Thoracic aorta (tissue), 2 donors: ENCODE results near the gene IRX5. TPM values are rescaled to one million over a fixed set of nuclear protein-coding genes. Genes with fewer than 3 reads are reported as not detected.

Source experiments
- ATAC-seq: fragments of 150-250 bp; one replicate; pipeline ENCODE4 v1.8.0; 2017; ENCODE audit warnings: low read depth; ENCODE audit not compliant: insufficient number of reproducible peaks, low FRiP score
- DNase-seq: peaks from one replicate; pipeline ENCODE4 v3.0.0-alpha.2; 2020; ENCODE audit warnings: low spot score
- H3K27ac ChIP-seq, 2 donors: fragments of 200-600 bp; sonication (generic); 1 replicate in 1 of 2; 2 replicates in 1 of 2; pipeline ENCODE4 v1.5.1; 2016; ENCODE audit warnings: mild to moderate bottlenecking in 2 of 2, moderate library complexity in 2 of 2
- H3K27me3 ChIP-seq: fragments of 200-600 bp; sonication (generic); replicated peaks from 2 replicates; pipeline ENCODE4 v1.6.0; 2016; ENCODE audit warnings: mild to moderate bottlenecking; ENCODE audit not compliant: insufficient read depth
- H3K36me3 ChIP-seq: fragments of 200-600 bp; sonication (generic); one replicate; pipeline ENCODE4 v1.5.1; 2016
- H3K4me1 ChIP-seq, 2 donors: fragments of 200-600 bp; sonication (generic); 1 replicate in 1 of 2; 2 replicates in 1 of 2; pipeline versions ENCODE4 v1.5.1 to v1.6.0; 2016; ENCODE audit warnings: low read depth in 2 of 2, mild to moderate bottlenecking in 1 of 2; ENCODE audit not compliant: control insufficient read depth in 1 of 2
- H3K4me3 ChIP-seq: fragments of 200-600 bp; sonication (generic); 2 replicates; pipeline ENCODE4 v1.5.1; 2016; ENCODE audit warnings: mild to moderate bottlenecking
- H3K9me3 ChIP-seq: fragments of 200-600 bp; sonication (generic); 2 replicates; pipeline ENCODE4 v1.5.1; 2016
- total RNA-seq, 2 donors: library from RNA; depleted of rRNA; stranded (reverse); fragments of >200 nt; gene quantifications; one replicate each; pipeline versions ENCODE4 v1.1.0 to v1.2.3, GENCODE V29; 2016
- TF ChIP-seq, protein P1 (sequence below): fragments of 200-600 bp; sonication (generic); IDR thresholded peaks from one replicate; pipeline ENCODE4 v1.5.1; 2019; ENCODE audit warnings: antibody characterized with exemption

Gene IRX5
- total RNA-seq, 2 donors from 2014 or later = 2.3 to 2.7 TPM

GRCh38 chr16:54911079-54911478, 19.6 kb upstream of the IRX5 start:
- H3K27me3 ChIP-seq = no peaks in the 10 kb centered on the region
- no peaks in the 10 kb centered on the region for H3K4me1 ChIP-seq
- H3K4me3 ChIP-seq = no peak overlapping the region
- no peaks in the 10 kb centered on the region for H3K36me3 ChIP-seq
- H3K27ac ChIP-seq = no peak overlapping the region
- no peak for ATAC-seq
- DNase-seq = no peak
- H3K9me3 ChIP-seq = no peaks in the 10 kb centered on the region
- TF ChIP-seq, protein P1, sequence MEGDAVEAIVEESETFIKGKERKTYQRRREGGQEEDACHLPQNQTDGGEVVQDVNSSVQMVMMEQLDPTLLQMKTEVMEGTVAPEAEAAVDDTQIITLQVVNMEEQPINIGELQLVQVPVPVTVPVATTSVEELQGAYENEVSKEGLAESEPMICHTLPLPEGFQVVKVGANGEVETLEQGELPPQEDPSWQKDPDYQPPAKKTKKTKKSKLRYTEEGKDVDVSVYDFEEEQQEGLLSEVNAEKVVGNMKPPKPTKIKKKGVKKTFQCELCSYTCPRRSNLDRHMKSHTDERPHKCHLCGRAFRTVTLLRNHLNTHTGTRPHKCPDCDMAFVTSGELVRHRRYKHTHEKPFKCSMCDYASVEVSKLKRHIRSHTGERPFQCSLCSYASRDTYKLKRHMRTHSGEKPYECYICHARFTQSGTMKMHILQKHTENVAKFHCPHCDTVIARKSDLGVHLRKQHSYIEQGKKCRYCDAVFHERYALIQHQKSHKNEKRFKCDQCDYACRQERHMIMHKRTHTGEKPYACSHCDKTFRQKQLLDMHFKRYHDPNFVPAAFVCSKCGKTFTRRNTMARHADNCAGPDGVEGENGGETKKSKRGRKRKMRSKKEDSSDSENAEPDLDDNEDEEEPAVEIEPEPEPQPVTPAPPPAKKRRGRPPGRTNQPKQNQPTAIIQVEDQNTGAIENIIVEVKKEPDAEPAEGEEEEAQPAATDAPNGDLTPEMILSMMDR = no peak

- no peaks in the 10 kb centered on the region for H3K27me3 ChIP-seq
- TF ChIP-seq, protein P1 = no peak
- DNase-seq = no peak
- H3K36me3 ChIP-seq = no peaks in the 10 kb centered on the region
- no peaks in the 10 kb centered on the region for H3K4me1 ChIP-seq
- H3K27ac ChIP-seq = no peak overlapping the region
- no peaks in the 10 kb centered on the region for H3K9me3 ChIP-seq
- H3K4me3 ChIP-seq = no peak overlapping the region
- no peak for ATAC-seq
These were observed 17.9 kb upstream of the IRX5 start for GRCh38 chr16:54912720-54913119.

DNA sequence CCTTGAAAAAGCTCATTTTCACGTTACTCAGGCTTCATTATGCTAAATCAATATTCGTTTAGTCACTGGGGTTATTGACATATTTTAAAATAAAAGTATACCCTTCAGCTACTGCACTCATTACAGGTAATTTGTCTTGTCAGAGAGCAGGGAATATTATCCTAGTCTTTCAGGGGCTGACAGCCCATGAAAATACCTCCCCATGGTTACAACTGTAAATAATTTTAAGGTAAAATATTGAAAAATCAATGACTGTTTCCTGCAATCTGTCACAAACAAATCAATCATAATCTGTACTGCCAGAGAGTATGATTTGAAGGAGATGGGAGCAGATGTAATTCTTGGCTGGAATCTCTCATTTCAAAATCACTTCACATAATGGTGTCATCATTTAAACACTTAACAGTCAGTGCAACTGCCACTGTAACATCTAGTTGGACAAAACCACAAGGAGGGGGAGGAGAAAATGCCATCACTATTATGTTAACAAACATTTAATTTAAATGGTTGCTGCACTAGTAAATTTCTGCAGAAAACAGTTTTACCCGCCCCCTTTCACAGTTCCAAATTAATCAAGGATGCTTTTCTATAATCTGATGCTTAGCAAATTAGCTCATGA, 9.3 kb upstream of the IRX5 start:
- Histone ChIP-seq H3K27me3 (no peaks in the 10 kb centered on the region), H3K27ac (no peak overlapping the region)

DNA sequence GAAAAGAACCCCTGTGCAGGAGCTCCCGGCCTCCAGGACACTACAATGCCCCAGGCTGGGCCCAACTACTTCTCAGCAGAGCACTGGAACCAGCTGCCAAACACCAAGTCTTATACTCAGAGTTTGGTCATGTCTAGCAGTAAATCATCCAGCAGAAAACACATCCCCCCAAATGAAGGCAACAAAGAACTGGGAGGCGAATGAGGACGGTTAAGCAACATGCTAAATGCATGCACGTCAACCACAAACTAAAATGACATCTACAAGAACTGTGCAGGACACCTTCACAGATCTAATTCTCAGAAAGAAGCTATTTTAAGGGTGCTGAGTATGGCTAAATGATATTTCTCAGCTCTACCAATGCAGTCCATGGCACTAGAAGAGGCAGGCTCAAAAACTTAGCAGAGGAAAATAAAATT, 7.6 kb upstream of the IRX5 start:
- no peak for ATAC-seq
- H3K27ac ChIP-seq = no peak overlapping the region

More for the DNA sequence above, 9.3 kb upstream of the IRX5 start:
- Histone ChIP-seq H3K9me3 (no peaks in the 10 kb centered on the region), H3K36me3 (no peaks in the 10 kb centered on the region), H3K4me1 (no peaks in the 10 kb centered on the region), H3K4me3 (no peak overlapping the region)
- DNase-seq (no peak), ATAC-seq (no peak)
- TF ChIP-seq, protein P1 = no peak

DNA sequence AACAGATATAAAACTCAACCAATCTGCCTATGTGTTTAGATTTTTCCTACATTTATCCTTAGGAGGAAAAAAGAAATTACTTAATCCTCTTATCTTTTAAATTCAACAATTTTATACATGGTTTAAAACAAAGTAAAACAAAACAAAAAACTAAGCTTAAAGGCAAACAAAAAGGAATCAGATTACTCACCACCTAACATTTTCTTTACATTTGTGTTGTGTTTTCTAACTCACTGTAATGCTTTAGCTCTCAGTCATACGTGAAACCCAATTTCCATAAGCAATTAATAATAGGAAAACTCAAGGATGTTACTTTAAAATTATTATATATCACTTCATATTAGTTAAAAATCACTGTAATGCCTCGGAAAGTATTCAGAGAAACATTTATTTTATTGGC, 6.7 kb upstream of the IRX5 start:
- H3K4me3 ChIP-seq = no peak overlapping the region
- H3K27ac ChIP-seq = no peak overlapping the region
- no peaks in the 10 kb centered on the region for H3K27me3 ChIP-seq
- TF ChIP-seq, protein P1 = no peak
- no peak for ATAC-seq
- no peak for DNase-seq
- H3K36me3 ChIP-seq = no peaks in the 10 kb centered on the region
- no peaks in the 10 kb centered on the region for H3K9me3 ChIP-seq
- H3K4me1 ChIP-seq = peaks cover 0 to 7% of the 10 kb centered on the region in 2 donors

More for the DNA sequence above, 7.6 kb upstream of the IRX5 start:
- H3K27me3 ChIP-seq = no peaks in the 10 kb centered on the region
- H3K4me1 ChIP-seq = peaks cover 0 to 7% of the 10 kb centered on the region in 2 donors
- H3K4me3 ChIP-seq = no peak overlapping the region
- TF ChIP-seq, protein P1 = no peak
- H3K36me3 ChIP-seq = no peaks in the 10 kb centered on the region
- H3K9me3 ChIP-seq = no peaks in the 10 kb centered on the region
- DNase-seq = no peak
